Measurements from ENCODE around the gene KIF26B. TPM values are rescaled to one million over a fixed set of nuclear protein-coding genes. Genes with fewer than 3 reads are reported as not detected.

KIF26B gene
- total RNA-seq, 2 donors from 2014 or later, result 0.78 to 4.6 TPM

- Histone ChIP-seq H3K4me1 (no peaks in the 10 kb centered on the region), H3K27ac (no peak overlapping the region), H3K9me3 (peaks cover 0 to 14% (median 0%) of the 10 kb centered on the region in 3 donors), H3K4me3 (no peak overlapping the region), H3K36me3 (replicated peaks in 1 of 2; ENCODE audit: insufficient read depth in 1 of 2, low read depth in 2 of 2) (no peaks in the 10 kb centered on the region), H3K27me3 (no peaks in the 10 kb centered on the region)
- no peak for DNase-seq
- intact Hi-C loops (cut with DNase I), result no loop called here
- TF ChIP-seq CTCF (IDR thresholded peaks at IDR 0.05), result no peak
- ATAC-seq, result no peak
- WGBS, 2 donors, result 36 to 42% methylated on average over 14 to 16 of the region's 16 CpGs
Measured at GRCh38 chr1:245606157-245606725, 451.5 kb downstream of the KIF26B start.

- 52 to 65% methylated on average over 2 of the region's 2 CpGs for WGBS, 2 donors
- intact Hi-C loops (cut with DNase I), result no loop called here
- no peak for ATAC-seq
Measured at GRCh38 chr1:245608271-245608670, 453.5 kb downstream of the KIF26B start.

GRCh38 chr1:245609354-245610150 is 454.8 kb downstream of the KIF26B start:
- WGBS, 2 donors, result 35 to 53% methylated on average over 25 of the region's 25 CpGs
- ATAC-seq, result no peak
- Histone ChIP-seq H3K27ac (no peak overlapping the region), H3K9me3 (peaks cover 0 to 5% (median 0%) of the 10 kb centered on the region in 3 donors), H3K27me3 (no peaks in the 10 kb centered on the region), H3K4me3 (no peak overlapping the region), H3K36me3 (replicated peaks in 1 of 2; ENCODE audit: insufficient read depth in 1 of 2, low read depth in 2 of 2) (no peaks in the 10 kb centered on the region), H3K4me1 (no peaks in the 10 kb centered on the region)
- TF ChIP-seq POLR2A (IDR thresholded peaks at IDR 0.05) (no peak), CTCF (IDR thresholded peaks at IDR 0.05) (no peak)
- intact Hi-C loops (cut with DNase I), result no loop called here
- no peak for DNase-seq

More at GRCh38 chr1:245608271-245608670, 453.5 kb downstream of the KIF26B start:
- Histone ChIP-seq H3K27ac (no peak overlapping the region), H3K9me3 (peaks cover 0 to 14% (median 0%) of the 10 kb centered on the region in 3 donors), H3K4me1 (no peaks in the 10 kb centered on the region), H3K36me3 (replicated peaks in 1 of 2; ENCODE audit: insufficient read depth in 1 of 2, low read depth in 2 of 2) (no peaks in the 10 kb centered on the region), H3K27me3 (no peaks in the 10 kb centered on the region), H3K4me3 (no peak overlapping the region)
- no peak for TF ChIP-seq CTCF (IDR thresholded peaks at IDR 0.05)
- no peak for TF ChIP-seq POLR2A (IDR thresholded peaks at IDR 0.05)
- no peak for DNase-seq

- DNase-seq (no peak), ATAC-seq (no peak)
- Histone ChIP-seq H3K27ac (no peak overlapping the region), H3K4me1 (no peaks in the 10 kb centered on the region), H3K27me3 (no peaks in the 10 kb centered on the region), H3K9me3 (no peaks in the 10 kb centered on the region), H3K4me3 (no peak overlapping the region), H3K36me3 (replicated peaks in 1 of 2; ENCODE audit: insufficient read depth in 1 of 2, low read depth in 2 of 2) (no peaks in the 10 kb centered on the region)
- no peak for TF ChIP-seq CTCF (IDR thresholded peaks at IDR 0.05)
- TF ChIP-seq POLR2A (IDR thresholded peaks at IDR 0.05), result no peak
- 73 to 79% methylated on average over 2 of the region's 2 CpGs for WGBS, 2 donors
- intact Hi-C loops (cut with DNase I), result no loop called here
Measured at GRCh38 chr1:245611251-245611650, 456.5 kb downstream of the KIF26B start.

Data from body of pancreas (tissue), 4 donors.